Erythroblast (primary cell): ENCODE measurements around the gene CHAF1A.

ENCODE experiments used
- DNase-seq, 2 experiments: peaks; one replicate each; lab custom pipeline; 2025; lab: John Stamatoyannopoulos, UW
- GATA1 ChIP-seq: IDR thresholded peaks from 2 replicates; pipeline ENCODE4 v1.6.1; 2011; ENCODE audit warnings: low read depth, mild to moderate bottlenecking, control low read depth, low read length, moderate library complexity
- POLR2A ChIP-seq: IDR thresholded peaks from 2 replicates; pipeline ENCODE4 v1.6.1; 2011; ENCODE audit warnings: mild to moderate bottlenecking, low read length

CHAF1A gene

DNA sequence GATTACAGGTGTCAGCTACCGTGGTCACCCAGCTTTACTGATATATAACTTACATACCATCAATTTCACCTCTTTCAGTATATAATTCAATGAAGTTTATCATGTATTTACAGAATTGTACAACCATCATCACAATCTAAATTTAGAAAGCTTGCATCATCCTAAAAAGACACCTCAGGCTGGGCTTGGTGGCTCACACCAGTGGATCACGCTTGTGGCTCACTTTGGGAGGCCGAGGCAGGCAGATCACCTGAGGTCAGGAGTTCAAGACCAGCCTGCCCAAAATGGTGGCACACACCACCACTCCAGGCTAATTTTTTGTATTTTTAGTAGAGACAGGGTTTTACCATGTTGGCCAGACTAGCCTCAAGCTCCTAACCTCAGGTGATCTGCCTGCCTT, 65.4 kb downstream of the CHAF1A start:
- TF ChIP-seq POLR2A (no peak), GATA1 (no peak)

DNA sequence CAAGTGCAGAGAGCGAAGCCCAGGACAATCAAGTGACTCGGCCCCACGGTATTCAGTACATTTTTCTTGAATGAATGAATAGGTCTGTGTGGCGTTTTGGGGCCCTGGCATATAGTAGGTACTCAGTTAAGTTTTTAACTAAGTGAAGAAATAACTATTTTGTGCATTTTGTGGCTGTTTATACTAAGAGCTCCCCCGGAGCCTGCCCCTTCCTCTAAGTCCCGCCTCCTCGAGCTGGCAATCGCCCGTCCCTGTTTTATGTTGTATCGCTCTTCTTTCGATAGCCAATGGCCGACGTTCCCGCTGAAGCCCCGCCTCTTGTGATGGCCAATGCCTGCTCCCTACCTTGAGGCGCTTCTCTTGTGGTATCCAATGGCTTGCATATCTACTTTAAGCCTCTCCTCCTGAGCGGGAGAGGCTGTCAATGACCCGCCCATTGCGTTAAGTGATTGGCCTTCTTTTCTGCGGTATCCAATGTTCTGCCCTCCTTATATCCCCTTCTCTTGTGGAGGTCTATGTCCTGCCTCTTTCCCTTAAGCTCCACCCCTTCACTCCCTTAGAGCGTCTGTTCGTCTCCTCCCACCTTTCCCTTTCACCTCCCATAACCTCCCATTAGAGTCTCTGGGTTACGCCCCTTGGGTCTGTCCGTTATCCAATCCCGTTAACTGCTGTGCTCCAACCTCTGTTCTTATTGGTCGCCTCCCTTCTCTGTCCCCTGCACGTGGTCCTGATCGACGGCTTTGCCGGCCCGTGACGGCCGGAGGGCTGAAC, 69.1 kb downstream of the CHAF1A start:
- peak; percentile 100 for DNase-seq

More for the DNA sequence above, 65.4 kb downstream of the CHAF1A start:
- no peak for DNase-seq

DNA sequence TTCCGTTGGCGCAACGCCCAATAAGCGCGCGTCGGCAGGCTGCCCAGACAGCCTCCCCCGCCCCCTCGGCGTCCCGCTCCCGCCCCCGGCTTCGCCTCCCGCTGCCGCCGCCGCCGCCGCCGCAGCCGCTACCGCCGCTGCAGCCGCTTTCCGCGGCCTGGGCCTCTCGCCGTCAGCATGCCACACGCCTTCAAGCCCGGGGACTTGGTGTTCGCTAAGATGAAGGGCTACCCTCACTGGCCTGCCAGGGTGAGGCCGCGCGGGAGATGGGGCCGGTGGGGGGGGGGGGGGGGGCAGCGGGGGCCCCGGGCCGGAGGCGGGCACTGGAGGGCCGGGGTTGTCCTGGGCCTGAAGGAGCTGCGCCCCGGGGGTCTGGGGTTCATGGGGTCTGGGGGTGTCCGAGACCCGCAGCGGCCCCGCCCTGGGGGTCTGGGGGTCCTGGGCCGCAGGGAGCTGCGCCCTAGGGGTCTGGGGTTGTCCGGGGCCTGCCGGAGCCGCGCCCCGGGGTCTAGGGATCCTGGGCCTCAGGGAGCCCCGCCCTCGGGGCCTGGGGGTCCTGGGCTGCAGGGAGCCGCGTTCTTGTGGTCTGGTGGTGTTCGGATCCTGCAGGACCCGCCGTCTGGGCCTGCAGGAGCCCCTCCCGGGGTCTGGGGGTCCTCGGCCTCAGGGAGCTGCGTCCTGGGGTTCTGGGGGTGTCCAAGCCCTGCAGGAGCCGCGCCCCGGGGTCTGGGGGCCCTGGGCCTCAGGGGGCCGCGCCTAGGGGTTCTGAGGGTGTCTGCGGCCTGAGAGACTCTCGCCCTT, 69.9 kb downstream of the CHAF1A start, which contains the start of gene HDGFL2:
TSS of gene HDGFL2 (plus strand) at position 124 of the 801 bp plus-strand sequence. CDS start at position 178, 54 bp downstream.
- no peak for DNase-seq
- TF ChIP-seq GATA1 (no peak), POLR2A (no peak)

More for the DNA sequence above, 69.1 kb downstream of the CHAF1A start:
- TF ChIP-seq POLR2A (peak; percentile 91), GATA1 (no peak)

GRCh38 chr19:4473011-4473762, 70.7 kb downstream of the CHAF1A start:
- DNase-seq: no peak
- no peak for TF ChIP-seq POLR2A
- TF ChIP-seq GATA1: no peak

GRCh38 chr19:4473763-4474513, 71.5 kb downstream of the CHAF1A start:
- no peak for DNase-seq
- TF ChIP-seq GATA1 (no peak), POLR2A (no peak)

DNA sequence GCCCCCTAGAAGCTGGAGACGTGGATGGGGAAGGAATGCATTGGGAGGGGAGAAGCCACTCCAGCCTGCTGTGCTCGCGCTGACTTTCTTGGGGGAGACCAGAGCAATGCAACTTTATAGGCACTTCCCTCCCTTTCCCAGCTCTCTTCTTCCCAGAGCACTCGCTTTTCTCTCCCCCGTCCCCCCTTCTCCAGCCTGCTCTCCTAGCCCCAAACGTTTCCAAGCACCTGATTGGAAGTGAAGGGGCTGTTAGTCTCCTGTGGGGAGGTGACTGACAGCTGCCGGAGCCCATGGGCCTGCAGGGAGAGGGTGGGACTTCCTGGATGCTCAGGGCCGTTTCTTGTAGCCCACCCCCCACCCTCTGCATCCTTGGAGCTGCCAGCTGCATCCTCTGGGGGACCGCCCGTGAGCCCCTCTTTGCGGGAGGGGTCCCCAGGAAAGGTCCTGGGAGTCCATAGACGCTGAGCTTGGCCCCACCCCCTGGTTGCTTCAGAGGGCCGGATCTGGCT, 72.1 kb downstream of the CHAF1A start:
- no peak for TF ChIP-seq POLR2A
- TF ChIP-seq GATA1: no peak
- DNase-seq: no peak

DNA sequence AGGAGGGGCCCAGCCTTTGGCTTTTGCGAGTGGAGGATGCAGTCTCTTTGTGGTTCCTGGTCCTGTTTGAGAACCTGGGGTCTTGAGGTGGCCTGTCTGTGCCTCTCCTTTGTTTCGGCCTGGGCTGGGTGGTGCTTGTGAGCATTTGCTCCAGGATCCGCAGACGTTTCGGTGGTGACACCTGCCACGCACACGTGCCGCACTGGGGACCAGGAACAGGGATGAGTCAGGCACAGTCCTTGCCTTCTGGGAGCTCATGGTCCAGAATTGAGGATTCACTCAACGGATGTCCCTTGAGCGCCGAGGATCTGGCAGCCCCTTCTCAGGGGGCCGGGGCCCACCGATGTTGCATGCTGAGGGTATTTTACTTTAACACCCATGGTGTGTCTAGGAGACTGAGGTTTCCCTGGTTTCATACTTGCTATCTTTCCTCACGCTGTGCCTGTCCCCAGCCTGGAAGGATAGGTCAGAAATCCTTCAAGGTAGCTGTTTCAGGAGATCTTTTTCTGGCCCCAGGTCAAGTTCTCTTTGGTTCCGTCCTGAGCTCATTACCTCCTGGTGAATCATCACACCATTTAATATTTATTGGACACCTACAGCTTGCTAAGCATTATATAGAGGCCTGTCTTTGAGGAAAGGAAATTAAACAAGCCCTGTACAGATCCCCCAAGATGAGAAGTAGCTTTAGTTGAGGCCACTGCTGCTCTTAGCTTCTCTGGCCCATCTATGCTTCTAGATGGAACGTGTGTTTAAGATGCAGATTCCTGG, 74.8 kb downstream of the CHAF1A start:
- no peak for TF ChIP-seq POLR2A
- TF ChIP-seq GATA1: no peak

GRCh38 chr19:4482721-4483364, 80.4 kb downstream of the CHAF1A start:
- TF ChIP-seq POLR2A: no peak
- TF ChIP-seq GATA1: no peak

More for the DNA sequence above, 74.8 kb downstream of the CHAF1A start:
- DNase-seq: no peak

GRCh38 chr19:4483385-4483784, 80.9 kb downstream of the CHAF1A start:
- TF ChIP-seq POLR2A: no peak

More at GRCh38 chr19:4482721-4483364, 80.4 kb downstream of the CHAF1A start:
- DNase-seq: no peak

GRCh38 chr19:4487572-4487971, 85.1 kb downstream of the CHAF1A start:
- no peak for DNase-seq
- TF ChIP-seq POLR2A (no peak), GATA1 (no peak)

More at GRCh38 chr19:4483385-4483784, 80.9 kb downstream of the CHAF1A start:
- no peak for DNase-seq

- TF ChIP-seq GATA1 (no peak), POLR2A (no peak)
- no peak for DNase-seq
These were observed 86.1 kb downstream of the CHAF1A start for GRCh38 chr19:4488496-4488895.

GRCh38 chr19:4491446-4491845, 89.0 kb downstream of the CHAF1A start:
- TF ChIP-seq GATA1 (no peak), POLR2A (no peak)
- no peak for DNase-seq
